SK-N-SH (cell line): ENCODE data around the gene RHOBTB3. TPM values are rescaled to one million over a fixed set of nuclear protein-coding genes. Genes with fewer than 3 reads are reported as not detected.

Source experiments
- CTCF ChIA-PET: fragments of 300-600, 350-600 bp; formaldehyde crosslinking; extraction: SDS; loops from one replicate; lab custom pipeline; 2021; lab: Yijun Ruan, JAX
- POLR2A ChIA-PET: fragments of 350-600 bp; sonication (Branson Sonifier 250); formaldehyde crosslinking; extraction: SDS; loops from one replicate; lab custom pipeline; 2020; ENCODE audit warnings: antibody characterized with exemption, inconsistent platforms; lab: Yijun Ruan, JAX
- DNase-seq: peaks from one replicate; pipeline ENCODE4 v3.0.0; 2012
- H2AFZ ChIP-seq: fragments of 200-600 bp; sonication (generic); 2 replicates; pipeline ENCODE4 v1.8.1; 2016; ENCODE audit warnings: antibody characterized with exemption, mild to moderate bottlenecking, low read depth
- H3F3A ChIP-seq: fragments of 200-600 bp; sonication (generic); replicated peaks from 2 replicates; pipeline ENCODE3; 2016; ENCODE audit warnings: antibody characterized with exemption, mild to moderate bottlenecking; ENCODE audit not compliant: insufficient read depth
- H3K27ac ChIP-seq, 2 experiments: fragments of 200-500 bp in 1 of 2; fragments of 200-600 bp in 1 of 2; sonication (Bioruptor generic) in 1 of 2; sonication (generic), shearing (Covaris generic) in 1 of 2; 2 replicates each; pipeline versions ENCODE4 v1.5.1 to v1.6.1; 2014 to 2016; ENCODE audit warnings: low read depth in 2 of 2, inconsistent platforms in 1 of 2, low read length in 1 of 2, mild to moderate bottlenecking in 1 of 2, mixed read lengths in 1 of 2
- H3K27me3 ChIP-seq: fragments of 200-600 bp; sonication (generic), shearing (Covaris generic); 2 replicates; pipeline ENCODE4 v1.6.1; 2016; ENCODE audit warnings: mixed run types; ENCODE audit not compliant: insufficient read depth
- H3K36me3 ChIP-seq, 2 experiments: fragments of 200-500 bp in 1 of 2; fragments of 200-600 bp in 1 of 2; sonication (Bioruptor generic) in 1 of 2; sonication (generic) in 1 of 2; replicated peaks in 1 of 2; 2 replicates each; pipeline versions ENCODE3 to v1.5.1; 2014 to 2016; ENCODE audit warnings: low read length in 1 of 2, mild to moderate bottlenecking in 1 of 2; ENCODE audit not compliant: insufficient read depth in 2 of 2, control insufficient read depth in 1 of 2
- H3K4me1 ChIP-seq, 2 experiments: fragments of 200-500 bp in 1 of 2; fragments of 200-600 bp in 1 of 2; sonication (Bioruptor generic) in 1 of 2; sonication (generic), shearing (Covaris generic) in 1 of 2; 2 replicates each; pipeline versions ENCODE4 v1.5.1 to v1.6.1; 2014 to 2016; ENCODE audit warnings: low read depth in 1 of 2, low read length in 1 of 2, mixed run types in 1 of 2; ENCODE audit not compliant: insufficient read depth in 2 of 2, control insufficient read depth in 1 of 2
- H3K4me2 ChIP-seq: fragments of 200-600 bp; sonication (generic), shearing (Covaris generic); 2 replicates; pipeline ENCODE4 v1.6.1; 2017; ENCODE audit warnings: mixed run types
- H3K4me3 ChIP-seq, 2 experiments: fragments of 200-500 bp in 1 of 2; fragments of 200-600 bp in 1 of 2; sonication (Bioruptor generic) in 1 of 2; sonication (generic), shearing (Covaris generic) in 1 of 2; 2 replicates each; pipeline versions ENCODE4 v1.5.1 to v1.8.1; 2014 to 2016; ENCODE audit warnings: low read depth in 2 of 2, inconsistent platforms in 1 of 2, low read length in 1 of 2, mild to moderate bottlenecking in 1 of 2, mixed read lengths in 1 of 2, moderate library complexity in 1 of 2
- H3K79me2 ChIP-seq: fragments of 200-600 bp; sonication (generic); 2 replicates; pipeline ENCODE4 v1.8.1; 2017; ENCODE audit warnings: mild to moderate bottlenecking; ENCODE audit not compliant: insufficient read depth
- H3K9ac ChIP-seq: fragments of 200-600 bp; sonication (generic); 2 replicates; pipeline ENCODE4 v1.6.1; 2017; ENCODE audit warnings: mixed run types
- H3K9me2 ChIP-seq: fragments of 200-600 bp; sonication (generic); 2 replicates; pipeline ENCODE4 v1.6.1; 2017; ENCODE audit warnings: mixed run types
- H3K9me3 ChIP-seq: fragments of 200-600 bp; sonication (generic); 2 replicates; pipeline ENCODE4 v1.6.1; 2017; ENCODE audit warnings: mixed run types, mild to moderate bottlenecking, moderate library complexity
- H4K20me1 ChIP-seq: fragments of 200-600 bp; sonication (generic); 2 replicates; pipeline ENCODE4 v1.6.1; 2017; ENCODE audit warnings: mild to moderate bottlenecking, mixed run types; ENCODE audit not compliant: insufficient read depth
- EP300 ChIP-seq, 2 experiments: IDR thresholded peaks; 2 replicates each; pipeline versions ENCODE4 v1.4.0 to v1.6.1; 2012; ENCODE audit warnings: borderline replicate concordance in 1 of 2, low read depth in 1 of 2, low read length in 1 of 2
- FOSL2 ChIP-seq: IDR thresholded peaks from 2 replicates; pipeline ENCODE4 v1.4.0; 2012; ENCODE audit warnings: low read depth, mild to moderate bottlenecking, moderate library complexity, borderline replicate concordance
- FOXM1 ChIP-seq: IDR thresholded peaks from 2 replicates; pipeline ENCODE4 v1.4.0; 2012; ENCODE audit warnings: low read depth, mild to moderate bottlenecking
- GATA2 ChIP-seq: sonication (generic); formaldehyde crosslinking; IDR thresholded peaks from 2 replicates; pipeline ENCODE4 v1.5.0; 2020; ENCODE audit warnings: mild to moderate bottlenecking, missing genetic modification reagents
- IRF3 ChIP-seq: fragments of 150-350 bp; IDR thresholded peaks from 2 replicates; pipeline ENCODE4 v1.6.1; 2016; ENCODE audit warnings: mild to moderate bottlenecking, low read depth, low read length
- MAX ChIP-seq: IDR thresholded peaks from 2 replicates; pipeline ENCODE4 v1.4.0; 2012; ENCODE audit warnings: low read depth
- MEF2A ChIP-seq: IDR thresholded peaks from 2 replicates; pipeline ENCODE4 v1.4.0; 2012; ENCODE audit warnings: low read depth, borderline replicate concordance
- MXI1 ChIP-seq: IDR thresholded peaks from 2 replicates; pipeline ENCODE4 v1.6.1; 2012; ENCODE audit warnings: mild to moderate bottlenecking, low read depth, low read length, improper control_type of control experiment
- RCOR1 ChIP-seq: fragments of 150-350 bp; IDR thresholded peaks from 2 replicates; pipeline ENCODE4 v1.6.1; 2017; ENCODE audit warnings: antibody characterized with exemption, low read length
- RFX5 ChIP-seq: IDR thresholded peaks from 2 replicates; pipeline ENCODE4 v1.6.1; 2012; ENCODE audit warnings: mild to moderate bottlenecking, improper control_type of control experiment, low read length
- RXRA ChIP-seq: IDR thresholded peaks from 2 replicates; pipeline ENCODE4 v1.4.0; 2012; ENCODE audit warnings: low read depth, mild to moderate bottlenecking, borderline replicate concordance
- SIN3A ChIP-seq: IDR thresholded peaks from 2 replicates; pipeline ENCODE4 v1.6.1; 2012; ENCODE audit warnings: low read depth, mild to moderate bottlenecking, low read length, moderate library complexity, borderline replicate concordance
- SMC3 ChIP-seq: IDR thresholded peaks from 2 replicates; pipeline ENCODE4 v1.6.1; 2012; ENCODE audit warnings: low read depth, low read length, improper control_type of control experiment
- TCF12 ChIP-seq: IDR thresholded peaks from 2 replicates; pipeline ENCODE4 v1.4.0; 2012
- YY1 ChIP-seq: IDR thresholded peaks from 2 replicates; pipeline ENCODE4 v1.4.0; 2012; ENCODE audit warnings: low read depth, mild to moderate bottlenecking
- ZBTB33 ChIP-seq: IDR thresholded peaks from 2 replicates; pipeline ENCODE4 v1.4.0; 2012; ENCODE audit warnings: low read depth, borderline replicate concordance
- WGBS: methylation state at CpG from one replicate; pipeline ENCODE4 v1.1.6; 2017; ENCODE audit warnings: low lambda C conversion rate; 5-methylcytosine and 5-hydroxymethylcytosine counted together
- polyA plus RNA-seq, 3 experiments: library from polyadenylated mRNA; depleted of rRNA; stranded (reverse); fragments of >200 nt; gene quantifications; 2 replicates each; pipeline ENCODE4 v1.2.3, GENCODE V29; 2012
- TF ChIP-seq, protein P1 (sequence below): IDR thresholded peaks from 2 replicates; pipeline ENCODE4; 2012
- TF ChIP-seq, protein P2 (sequence below): fragments of 200-600 bp; sonication (generic); IDR thresholded peaks from 2 replicates; pipeline ENCODE4 v1.6.1; 2017; ENCODE audit warnings: antibody characterized with exemption, mild to moderate bottlenecking, moderate library complexity
- TF ChIP-seq, protein P3 (sequence below): IDR thresholded peaks from 2 replicates; pipeline ENCODE4 v1.4.0; 2012; ENCODE audit warnings: low read depth, borderline replicate concordance

RHOBTB3 gene
- polyA plus RNA-seq, 1 of the 3 experiments (the other 2 are of a cell fraction), result 59.3 TPM

- CTCF ChIA-PET, result interaction anchor here (2.4 kb wide), 1 partner anchor 24 kb away, joined by 8 read pairs; no protein-coding TSS in a partner anchor
- H3K27ac ChIP-seq, result no peak overlapping the region
- no peak overlapping the region for H3K4me2 ChIP-seq
- no peak overlapping the region for H3K9ac ChIP-seq
- H3K36me3 ChIP-seq, result no peaks in the 10 kb centered on the region
- H3F3A ChIP-seq, result no peaks in the 10 kb centered on the region
- H3K9me2 ChIP-seq, result no peaks in the 10 kb centered on the region
- no peak overlapping the region for H3K4me3 ChIP-seq
- no peaks in the 10 kb centered on the region for H3K9me3 ChIP-seq
- DNase-seq, result no peak
- no peaks in the 10 kb centered on the region for H4K20me1 ChIP-seq
- WGBS, result 82% methylated on average over 6 of the region's 6 CpGs
- peaks cover 2 to 17% of the 10 kb centered on the region in 2 experiments; a peak in 2 of 4 replicates for H3K4me1 ChIP-seq
- H3K27me3 ChIP-seq, result no peaks in the 10 kb centered on the region
- H2AFZ ChIP-seq, result no peak overlapping the region
- POLR2A ChIA-PET, result no interaction called here
- no peaks in the 10 kb centered on the region for H3K79me2 ChIP-seq
- TF ChIP-seq IRF3, result no peak
- TF ChIP-seq FOXM1, result no peak
- TF ChIP-seq GATA2, result no peak
Observed at GRCh38 chr5:95804736-95805539, 73.8 kb downstream of the RHOBTB3 start.

DNA sequence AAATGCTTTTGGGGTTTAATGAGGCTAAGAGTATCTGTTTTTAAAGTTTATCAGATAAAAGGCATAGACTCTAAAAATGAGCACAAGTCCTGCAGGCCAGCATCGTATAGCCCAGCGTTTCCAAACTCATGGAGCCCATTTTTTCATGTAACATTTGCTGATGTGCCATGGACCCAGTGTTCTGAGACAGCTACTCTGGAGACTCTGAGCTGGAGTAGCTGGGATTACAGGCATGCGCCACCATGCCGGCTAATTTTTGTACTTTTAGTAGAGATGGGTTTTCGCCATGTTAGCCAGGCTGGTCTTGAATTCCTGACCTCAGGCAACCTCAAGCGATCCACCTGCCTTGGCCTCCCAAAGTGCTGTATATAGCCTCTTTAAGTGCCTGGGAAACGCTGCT is 75.6 kb downstream of the RHOBTB3 start:
- Histone ChIP-seq H4K20me1 (no peaks in the 10 kb centered on the region), H3K9me3 (no peaks in the 10 kb centered on the region), H3F3A (no peaks in the 10 kb centered on the region), H3K27me3 (no peaks in the 10 kb centered on the region), H3K9ac (no peak overlapping the region), H3K9me2 (no peaks in the 10 kb centered on the region), H3K27ac (no peak overlapping the region), H3K4me1 (peaks cover 2 to 18% of the 10 kb centered on the region in 2 experiments; a peak in 2 of 4 replicates), H3K4me3 (no peak overlapping the region), H3K36me3 (no peaks in the 10 kb centered on the region), H2AFZ (no peak overlapping the region), H3K79me2 (no peaks in the 10 kb centered on the region), H3K4me2 (no peak overlapping the region)
- 87% methylated on average over 7 of the region's 7 CpGs for WGBS
- no peak for DNase-seq
- POLR2A ChIA-PET, result interaction anchor here (0.6 kb wide), 1 partner anchor 11 kb away, joined by 4 read pairs; no protein-coding TSS in a partner anchor
- CTCF ChIA-PET, result interaction anchor here (1.0 kb wide), 1 partner anchor 17 kb away, joined by 3 read pairs; no protein-coding TSS in a partner anchor
- no peak for TF ChIP-seq MAX
- no peak for TF ChIP-seq EP300 (IDR thresholded peaks at IDR 0.05; ENCODE audit: borderline replicate concordance in 1 of 2, low read depth in 1 of 2, low read length in 1 of 2)
- TF ChIP-seq RXRA, result no peak
- TF ChIP-seq MEF2A, result no peak
- TF ChIP-seq MXI1, result no peak
- TF ChIP-seq TCF12, result no peak
- no peak for TF ChIP-seq YY1
- TF ChIP-seq RFX5, result no peak
- no peak for TF ChIP-seq FOSL2
- TF ChIP-seq RCOR1, result no peak
- TF ChIP-seq, protein P1, sequence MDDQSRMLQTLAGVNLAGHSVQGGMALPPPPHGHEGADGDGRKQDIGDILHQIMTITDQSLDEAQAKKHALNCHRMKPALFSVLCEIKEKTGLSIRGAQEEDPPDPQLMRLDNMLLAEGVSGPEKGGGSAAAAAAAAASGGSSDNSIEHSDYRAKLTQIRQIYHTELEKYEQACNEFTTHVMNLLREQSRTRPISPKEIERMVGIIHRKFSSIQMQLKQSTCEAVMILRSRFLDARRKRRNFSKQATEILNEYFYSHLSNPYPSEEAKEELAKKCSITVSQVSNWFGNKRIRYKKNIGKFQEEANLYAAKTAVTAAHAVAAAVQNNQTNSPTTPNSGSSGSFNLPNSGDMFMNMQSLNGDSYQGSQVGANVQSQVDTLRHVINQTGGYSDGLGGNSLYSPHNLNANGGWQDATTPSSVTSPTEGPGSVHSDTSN, result no peak
- TF ChIP-seq, protein P2, sequence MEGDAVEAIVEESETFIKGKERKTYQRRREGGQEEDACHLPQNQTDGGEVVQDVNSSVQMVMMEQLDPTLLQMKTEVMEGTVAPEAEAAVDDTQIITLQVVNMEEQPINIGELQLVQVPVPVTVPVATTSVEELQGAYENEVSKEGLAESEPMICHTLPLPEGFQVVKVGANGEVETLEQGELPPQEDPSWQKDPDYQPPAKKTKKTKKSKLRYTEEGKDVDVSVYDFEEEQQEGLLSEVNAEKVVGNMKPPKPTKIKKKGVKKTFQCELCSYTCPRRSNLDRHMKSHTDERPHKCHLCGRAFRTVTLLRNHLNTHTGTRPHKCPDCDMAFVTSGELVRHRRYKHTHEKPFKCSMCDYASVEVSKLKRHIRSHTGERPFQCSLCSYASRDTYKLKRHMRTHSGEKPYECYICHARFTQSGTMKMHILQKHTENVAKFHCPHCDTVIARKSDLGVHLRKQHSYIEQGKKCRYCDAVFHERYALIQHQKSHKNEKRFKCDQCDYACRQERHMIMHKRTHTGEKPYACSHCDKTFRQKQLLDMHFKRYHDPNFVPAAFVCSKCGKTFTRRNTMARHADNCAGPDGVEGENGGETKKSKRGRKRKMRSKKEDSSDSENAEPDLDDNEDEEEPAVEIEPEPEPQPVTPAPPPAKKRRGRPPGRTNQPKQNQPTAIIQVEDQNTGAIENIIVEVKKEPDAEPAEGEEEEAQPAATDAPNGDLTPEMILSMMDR, result no peak
- no peak for TF ChIP-seq SMC3
- no peak for TF ChIP-seq SIN3A
- TF ChIP-seq, protein P3, sequence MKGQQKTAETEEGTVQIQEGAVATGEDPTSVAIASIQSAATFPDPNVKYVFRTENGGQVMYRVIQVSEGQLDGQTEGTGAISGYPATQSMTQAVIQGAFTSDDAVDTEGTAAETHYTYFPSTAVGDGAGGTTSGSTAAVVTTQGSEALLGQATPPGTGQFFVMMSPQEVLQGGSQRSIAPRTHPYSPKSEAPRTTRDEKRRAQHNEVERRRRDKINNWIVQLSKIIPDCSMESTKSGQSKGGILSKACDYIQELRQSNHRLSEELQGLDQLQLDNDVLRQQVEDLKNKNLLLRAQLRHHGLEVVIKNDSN, result no peak
- no peak for TF ChIP-seq ZBTB33
- TF ChIP-seq FOXM1, result no peak
- no peak for TF ChIP-seq GATA2
